HG02885 (cell line): ENCODE results near the gene CEP152.

Source experiments
- ATAC-seq: cut with Tn5 transposase; IDR thresholded peaks from one replicate; pipeline ENCODE4 v1.9.1; 2021; ENCODE audit warnings: mild to moderate bottlenecking; ENCODE audit not compliant: unreplicated experiment, poor library complexity

Gene CEP152

DNA sequence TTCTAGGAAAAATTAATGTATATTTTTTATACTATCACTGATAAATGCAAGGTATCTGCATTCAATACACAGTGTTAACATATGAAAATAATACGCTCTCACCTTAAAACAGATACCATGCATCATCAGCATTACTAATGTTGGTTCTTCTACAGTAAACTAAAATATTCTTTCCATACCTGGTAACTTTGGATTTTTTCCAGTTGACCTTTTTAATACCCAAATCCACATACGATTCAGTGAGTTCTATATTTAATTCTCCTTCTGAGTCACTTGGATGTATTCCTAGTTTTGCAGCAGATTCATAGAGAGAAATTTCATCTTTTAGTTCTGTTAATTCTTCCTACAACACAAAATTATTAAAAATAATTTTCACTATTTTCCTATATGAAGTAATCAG is 29.9 kb downstream of the CEP152 start:
- no peak for ATAC-seq

DNA sequence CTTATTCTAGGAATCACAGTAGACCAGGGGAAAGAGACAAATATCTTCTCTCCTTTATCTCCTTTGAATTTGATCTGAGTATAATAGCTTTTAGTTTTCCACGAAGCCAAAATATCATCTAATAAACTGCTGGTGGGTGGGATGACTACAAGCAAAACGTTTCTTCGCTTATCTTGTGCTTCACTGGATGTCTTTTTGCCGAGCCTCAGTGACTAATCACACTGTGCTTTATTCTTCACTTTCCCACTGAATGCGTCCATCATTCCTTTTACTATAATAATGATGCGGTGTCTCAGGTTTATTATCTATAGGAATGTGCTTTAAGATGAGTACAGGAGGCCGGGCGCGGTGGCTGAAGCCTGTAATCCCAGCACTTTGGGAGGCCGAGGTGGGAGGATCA is 32.5 kb downstream of the CEP152 start:
- no peak for ATAC-seq

- no peak for ATAC-seq
These were observed 33.1 kb downstream of the CEP152 start for GRCh38 chr15:48777645-48778330.

GRCh38 chr15:48775546-48775945 is 35.3 kb downstream of the CEP152 start:
- no peak for ATAC-seq

GRCh38 chr15:48774484-48774883 is 36.4 kb downstream of the CEP152 start:
- ATAC-seq: no peak

DNA sequence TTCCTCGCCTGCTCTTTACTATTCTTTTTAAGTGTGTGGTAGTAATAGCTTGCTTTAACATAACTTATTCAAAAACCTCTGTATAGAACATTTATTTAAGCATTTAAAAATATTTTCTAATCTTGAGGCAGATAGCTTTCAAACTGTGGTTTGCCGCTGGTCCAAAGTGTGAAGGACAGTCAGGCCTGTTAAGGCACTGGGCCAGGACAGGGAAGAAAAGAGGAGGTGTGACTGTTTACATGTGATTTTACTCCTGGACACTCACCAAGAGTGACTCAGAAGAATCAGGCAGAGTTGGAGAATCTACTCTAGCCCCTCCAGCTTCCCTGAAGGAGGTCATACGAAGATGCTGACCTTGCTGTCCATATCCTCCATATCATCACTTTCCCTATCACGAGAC is 44.7 kb downstream of the CEP152 start:
- ATAC-seq: no peak

DNA sequence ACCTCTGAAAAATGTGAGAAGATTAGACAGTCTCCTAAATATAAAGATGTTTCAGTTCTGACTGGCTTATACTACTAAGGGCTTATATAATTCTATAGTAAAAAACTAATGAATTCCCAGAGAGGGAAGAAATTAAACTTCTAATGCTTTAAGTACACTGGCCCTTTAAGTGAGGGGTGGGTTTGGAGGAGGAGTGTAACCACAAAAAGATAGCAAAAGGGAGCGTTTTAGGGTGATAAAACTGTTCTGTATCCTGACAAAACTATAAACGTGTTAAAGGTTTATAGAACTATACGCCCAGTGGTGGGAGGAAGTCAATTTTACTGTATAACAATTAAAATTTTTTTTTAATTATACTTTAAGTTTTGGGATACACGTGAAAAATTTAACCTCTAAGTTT is 45.8 kb downstream of the CEP152 start:
- ATAC-seq: no peak

GRCh38 chr15:48761393-48762158 is 49.3 kb downstream of the CEP152 start:
- ATAC-seq: no peak

GRCh38 chr15:48759921-48760320 is 50.9 kb downstream of the CEP152 start:
- no peak for ATAC-seq

- ATAC-seq: no peak
These were observed 53.2 kb downstream of the CEP152 start for GRCh38 chr15:48757661-48758060.

GRCh38 chr15:48754011-48754410 is 56.9 kb downstream of the CEP152 start:
- no peak for ATAC-seq

DNA sequence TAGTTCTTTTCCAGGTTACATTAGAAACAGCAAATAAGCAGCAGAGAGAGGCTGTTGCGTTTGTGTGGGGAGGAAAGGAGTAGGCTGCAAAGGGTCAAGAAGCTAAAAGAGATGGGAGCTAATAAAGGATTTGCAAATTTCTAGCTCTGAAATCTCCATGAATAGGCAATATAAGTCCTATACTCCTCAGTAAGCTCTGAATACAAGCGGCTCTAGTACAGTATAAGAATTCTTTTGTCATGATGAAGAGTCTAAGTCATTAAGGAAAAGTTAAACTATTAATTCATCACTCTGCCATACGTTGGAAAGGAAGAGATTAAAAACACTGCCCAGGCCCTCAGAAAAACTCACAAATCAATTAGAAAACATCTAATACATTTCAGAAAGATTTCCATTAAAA is 59.3 kb downstream of the CEP152 start:
- no peak for ATAC-seq

GRCh38 chr15:48748535-48748934 is 62.3 kb downstream of the CEP152 start:
- no peak for ATAC-seq

DNA sequence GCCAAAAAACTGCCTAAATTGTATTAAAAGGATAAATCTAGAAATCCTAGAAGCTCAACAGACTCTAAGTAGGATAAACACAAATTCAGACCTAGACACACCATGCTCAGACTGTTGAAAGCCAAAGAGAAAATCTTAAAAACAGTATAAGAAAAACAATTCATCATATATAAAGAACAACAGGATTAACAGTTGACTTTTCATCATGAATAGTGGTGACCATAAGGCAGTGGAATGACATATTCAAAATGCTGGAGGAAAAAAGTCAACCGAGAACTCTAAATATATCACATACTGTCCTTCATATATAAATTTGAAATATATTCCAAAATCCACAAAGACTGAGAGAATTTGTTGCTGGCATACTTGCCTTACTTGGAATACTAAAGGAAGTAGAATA is 77.3 kb downstream of the CEP152 start:
- no peak for ATAC-seq

GRCh38 chr15:48730506-48730905 is 80.4 kb downstream of the CEP152 start:
- no peak for ATAC-seq

DNA sequence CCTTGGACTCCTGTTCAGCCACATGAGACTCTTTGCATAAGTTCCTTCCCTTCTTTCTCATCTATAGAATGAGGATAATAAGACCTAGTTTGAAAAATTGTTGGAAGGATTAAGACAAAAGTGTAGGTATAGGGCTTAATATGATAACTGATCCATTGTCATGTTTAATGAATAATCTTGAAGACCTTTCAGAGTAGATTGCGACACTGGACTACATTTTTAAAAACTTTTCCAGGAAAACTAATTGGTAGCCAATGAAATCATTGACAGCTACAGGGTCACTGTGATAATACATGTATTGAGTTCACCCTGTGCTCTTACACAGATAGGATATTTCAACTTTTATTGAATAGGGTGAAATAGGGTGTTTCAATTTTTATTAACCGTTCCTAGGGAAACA is 86.9 kb downstream of the CEP152 start:
- ATAC-seq: no peak

GRCh38 chr15:48722764-48723661 is 87.9 kb downstream of the CEP152 start:
- ATAC-seq: no peak

DNA sequence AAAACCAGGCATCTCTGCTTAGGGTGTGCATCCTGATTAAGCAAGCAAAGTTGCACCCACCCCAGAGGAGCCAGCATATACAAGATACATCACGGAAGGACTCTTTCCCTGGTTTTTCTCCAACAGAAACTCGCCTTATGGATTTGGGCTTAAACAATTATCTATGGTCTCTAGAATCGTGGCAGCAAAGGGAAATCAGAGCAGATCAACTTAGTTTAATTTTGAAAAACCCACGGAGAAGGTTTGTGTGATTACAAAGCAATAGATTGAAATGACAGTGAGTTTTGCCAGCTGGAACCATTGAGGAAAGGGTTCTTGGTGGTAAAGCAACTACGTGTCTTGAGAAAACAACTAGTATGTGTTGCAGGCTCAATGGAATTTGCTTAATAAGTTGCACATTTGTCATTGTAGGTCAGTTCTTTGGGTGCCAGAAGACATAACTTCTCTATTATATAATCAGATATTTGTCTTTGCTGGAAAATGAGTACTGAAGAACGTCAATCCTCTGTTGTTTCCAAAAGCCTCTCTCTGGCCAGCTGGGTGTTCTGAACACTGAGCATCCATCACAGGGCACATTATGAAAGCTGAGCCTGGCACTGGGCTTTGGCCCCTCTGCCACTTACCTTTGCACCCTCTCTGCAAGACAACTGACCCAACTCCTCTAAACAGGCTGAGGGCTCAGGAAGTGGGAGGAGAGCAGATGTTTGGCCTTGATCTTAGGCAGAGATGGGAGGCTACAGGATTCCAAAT is 89.6 kb downstream of the CEP152 start:
- no peak for ATAC-seq

GRCh38 chr15:48720646-48721045 is 90.2 kb downstream of the CEP152 start:
- no peak for ATAC-seq

DNA sequence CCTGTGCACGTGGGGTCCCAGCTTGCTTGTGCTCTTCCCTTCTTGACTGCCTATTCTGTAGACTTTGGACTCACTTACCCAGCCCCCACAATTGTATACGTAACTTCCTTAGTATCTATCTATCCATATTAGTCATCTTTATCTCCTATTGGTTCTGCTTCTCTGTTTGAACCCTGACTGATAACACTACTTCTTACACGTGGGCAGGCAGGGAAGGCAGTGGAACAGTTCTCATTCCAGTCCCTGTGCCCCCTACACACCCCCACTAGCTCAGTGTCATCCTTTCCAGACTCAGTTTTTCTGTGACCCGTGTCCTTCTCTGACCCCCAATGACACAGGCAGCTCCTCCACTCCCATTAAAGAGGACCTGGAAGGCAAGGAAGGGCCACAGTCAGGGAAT is 91.2 kb downstream of the CEP152 start:
- ATAC-seq: no peak
